GM12878 (cell line): ENCODE measurements around the gene OSBPL10. TPM values are rescaled to one million over a fixed set of nuclear protein-coding genes. Genes with fewer than 3 reads are reported as not detected.

Source experiments
- ATAC-seq: fragments of 200-7000 bp; cut with Tn5 transposase; 3 replicates; pipeline ENCODE4 v1.9.1; 2020; ENCODE audit warnings: mild to moderate bottlenecking, moderate library complexity
- BruUV-seq: library from RNA; stranded (reverse); fragments of 400-500 nt; replicated peaks from 2 replicates; lab custom pipeline; 2021; lab: Mats Ljungman, UMichigan
- CTCF ChIA-PET: fragments of 300-600 bp; sonication (Branson Sonifier 250); formaldehyde crosslinking; extraction: SDS; loops from one replicate; lab custom pipeline; 2021; ENCODE audit warnings: inconsistent platforms; lab: Yijun Ruan, JAX
- POLR2A ChIA-PET: fragments of 350-600 bp; formaldehyde crosslinking; extraction: SDS; loops from one replicate; lab custom pipeline; 2021; ENCODE audit warnings: inconsistent platforms; lab: Charles Lee
- RAD21 ChIA-PET: fragments of 300-600 bp; sonication (Branson Sonifier 250); formaldehyde crosslinking; loops from one replicate; lab custom pipeline; 2023; ENCODE audit warnings: antibody characterized with exemption; ENCODE audit not compliant: unreplicated experiment; lab: Charles Lee
- SMC1A ChIA-PET: fragments of 300-600 bp; sonication (Branson Sonifier 250); formaldehyde crosslinking; loops from one replicate; lab custom pipeline; 2023; ENCODE audit not compliant: unreplicated experiment, uncharacterized antibody; lab: Charles Lee
- DNase-seq: peaks from one replicate; pipeline ENCODE4 v3.0.0-alpha.2; 2011; ENCODE audit warnings: low read depth, low spot score
- FAIRE-seq: peaks from 3 replicates; lab custom pipeline; 2011; peaks lifted over from hg19 to GRCh38; lab: Jason Lieb, UNC
- H2AFZ ChIP-seq: 2 replicates; pipeline ENCODE4 v1.6.0; 2011; ENCODE audit warnings: low read depth, low read length, control low read depth; ENCODE audit not compliant: control insufficient read depth
- H3K27ac ChIP-seq: 2 replicates; pipeline ENCODE4 v1.5.1; 2011; ENCODE audit warnings: control low read depth; ENCODE audit not compliant: control insufficient read depth, insufficient read depth
- H3K27me3 ChIP-seq, 2 experiments: replicated peaks in 1 of 2; 2 replicates each; pipeline versions ENCODE4 v1.6.0 to v1.6.1; 2011; ENCODE audit warnings: low read length in 1 of 2; ENCODE audit not compliant: control insufficient read depth in 2 of 2, insufficient read depth in 2 of 2
- H3K36me3 ChIP-seq, 2 experiments: 2 replicates each; pipeline ENCODE4 v1.5.1; 2011; ENCODE audit warnings: low read length in 1 of 2; ENCODE audit not compliant: control insufficient read depth in 2 of 2, insufficient read depth in 2 of 2
- H3K4me1 ChIP-seq: 2 replicates; pipeline ENCODE4 v1.6.1; 2011; ENCODE audit warnings: mild to moderate bottlenecking, low read length, moderate library complexity, mixed read lengths; ENCODE audit not compliant: control insufficient read depth, insufficient read depth
- H3K4me2 ChIP-seq: 2 replicates; pipeline ENCODE4 v1.6.0; 2011; ENCODE audit warnings: control low read depth; ENCODE audit not compliant: control insufficient read depth, insufficient read depth
- H3K4me3 ChIP-seq: fragments of 200-600 bp; sonication (generic); 2 replicates; pipeline ENCODE4 v1.5.1; 2016
- H3K79me2 ChIP-seq: 2 replicates; pipeline ENCODE4 v1.6.0; 2011; ENCODE audit warnings: low read length; ENCODE audit not compliant: control insufficient read depth, insufficient read depth
- H3K9ac ChIP-seq: 2 replicates; pipeline ENCODE4 v1.8.0; 2011; ENCODE audit warnings: low read length, control low read depth, mixed read lengths; ENCODE audit not compliant: control insufficient read depth, insufficient read depth
- H3K9me3 ChIP-seq: replicated peaks from 3 replicates; pipeline ENCODE4 v1.5.1; 2011; ENCODE audit warnings: mild to moderate bottlenecking, low read length; ENCODE audit not compliant: control insufficient read depth, insufficient read depth
- H4K20me1 ChIP-seq: 2 replicates; pipeline ENCODE4 v1.6.0; 2011; ENCODE audit not compliant: control insufficient read depth, insufficient read depth
- IKZF2 ChIP-seq, 2 experiments: fragments of 450-650 bp; IDR thresholded peaks; 2 replicates each; pipeline ENCODE4 v1.6.1; 2017; ENCODE audit warnings: mild to moderate bottlenecking in 2 of 2, moderate library complexity in 2 of 2
- MYB ChIP-seq: fragments of 150-350 bp; IDR thresholded peaks from 2 replicates; pipeline ENCODE4 v1.6.1; 2014; ENCODE audit warnings: mild to moderate bottlenecking, low read depth, low read length, borderline replicate concordance
- NR2C2 ChIP-seq: IDR thresholded peaks from 2 replicates; pipeline ENCODE4 v1.6.1; 2011; ENCODE audit warnings: borderline replicate concordance, low read depth; ENCODE audit not compliant: control insufficient read depth, insufficient read length
- PML ChIP-seq: IDR thresholded peaks from 2 replicates; pipeline ENCODE4 v1.6.1; 2012; ENCODE audit warnings: low read length, inconsistent platforms
- POLR2AphosphoS2 ChIP-seq: IDR thresholded peaks from 2 replicates; pipeline ENCODE4 v1.6.1; 2011; ENCODE audit warnings: low read depth, mild to moderate bottlenecking, low read length, improper control_type of control experiment, moderate library complexity
- RAD51 ChIP-seq: fragments of 450-650 bp; IDR thresholded peaks from 2 replicates; pipeline ENCODE4 v1.6.1; 2016; ENCODE audit warnings: moderate library complexity, mild to moderate bottlenecking, inconsistent platforms
- WRNIP1 ChIP-seq: IDR thresholded peaks from 2 replicates; pipeline ENCODE4 v1.6.1; 2011; ENCODE audit warnings: low read depth, low read length, improper control_type of control experiment, borderline replicate concordance
- ZNF207 ChIP-seq: fragments of 450-650 bp; IDR thresholded peaks from 2 replicates; pipeline ENCODE4 v1.6.1; 2014; ENCODE audit warnings: antibody characterized with exemption, mild to moderate bottlenecking, borderline replicate concordance
- WGBS: methylation state at CpG from one replicate; pipeline ENCODE4 v1.1.6; 2016; ENCODE audit warnings: low lambda C conversion rate; ENCODE audit not compliant: insufficient replicate concordance, insufficient coverage; ENCODE audit errors: missing lambda C conversion rate; 5-methylcytosine and 5-hydroxymethylcytosine counted together
- in situ Hi-C: fragments of 300-500 bp; cut with MboI; formaldehyde crosslinking; loops from 9 replicates; pipeline ENCODE4 v1.14.3; 2018; ENCODE audit warnings: mixed read lengths
- intact Hi-C: fragments of 100-400 bp; cut with micrococcal nuclease; formaldehyde crosslinking; loops from one replicate; pipeline ENCODE4 v1.14.2; 2022; ENCODE audit not compliant: unreplicated experiment
- polyA plus RNA-seq, 11 experiments: library from polyadenylated mRNA; depleted of rRNA in 4 of 11; unstranded in 6 of 11; stranded (reverse) in 5 of 11; fragments of >200 nt; fragmentation: Nextera tagmentation in 4 of 11; fragmentation: Illumina TruSeq in 1 of 11; extraction: Ambion mirVana in 4 of 11; extraction: Trizol in 1 of 11; gene quantifications; 1 replicate in 1 of 11; 2 replicates in 10 of 11; pipeline versions ENCODE4 v1.2.1 to v1.2.3, GENCODE V29; 2011 to 2016; ENCODE audit warnings: inconsistent platforms in 2 of 11, missing spikeins in 2 of 11, low read depth in 1 of 11
- total RNA-seq, 4 experiments: library from RNA; depleted of rRNA in 3 of 4; stranded (reverse); fragments of >200 nt in 3 of 4; fragmentation: Illumina TruSeq in 1 of 4; extraction: Trizol in 1 of 4; gene quantifications; 2 replicates each; pipeline versions ENCODE4 v1.2.1 to v1.2.3, GENCODE V29; 2013 to 2021
- TF ChIP-seq, protein P1 (sequence below): fragments of 450-650 bp; IDR thresholded peaks from 2 replicates; pipeline ENCODE4 v1.6.1; 2017; ENCODE audit warnings: mild to moderate bottlenecking, low read depth, inconsistent platforms; ENCODE audit not compliant: poor library complexity, severe bottlenecking
- TF ChIP-seq, protein P2 (sequence below): IDR thresholded peaks from 2 replicates; pipeline ENCODE4 v1.6.1; 2012; ENCODE audit warnings: mild to moderate bottlenecking, low read depth, low read length
- TF ChIP-seq, protein P3 (sequence below): fragments of 150-350 bp; IDR thresholded peaks from 2 replicates; pipeline ENCODE4 v1.6.1; 2014; ENCODE audit warnings: mild to moderate bottlenecking, low read depth, low read length
- TF ChIP-seq, protein P4 (sequence below): IDR thresholded peaks from 2 replicates; pipeline ENCODE4 v1.6.1; 2011; ENCODE audit warnings: low read depth, low read length, improper control_type of control experiment, borderline replicate concordance

OSBPL10 gene
- total and polyA plus RNA-seq, 10 of the 15 experiments (the other 5 are each of a cell fraction or from before 2014, with no cell fraction given): 0.03 to 0.25 (median 0.09) TPM; not detected in 5

DNA sequence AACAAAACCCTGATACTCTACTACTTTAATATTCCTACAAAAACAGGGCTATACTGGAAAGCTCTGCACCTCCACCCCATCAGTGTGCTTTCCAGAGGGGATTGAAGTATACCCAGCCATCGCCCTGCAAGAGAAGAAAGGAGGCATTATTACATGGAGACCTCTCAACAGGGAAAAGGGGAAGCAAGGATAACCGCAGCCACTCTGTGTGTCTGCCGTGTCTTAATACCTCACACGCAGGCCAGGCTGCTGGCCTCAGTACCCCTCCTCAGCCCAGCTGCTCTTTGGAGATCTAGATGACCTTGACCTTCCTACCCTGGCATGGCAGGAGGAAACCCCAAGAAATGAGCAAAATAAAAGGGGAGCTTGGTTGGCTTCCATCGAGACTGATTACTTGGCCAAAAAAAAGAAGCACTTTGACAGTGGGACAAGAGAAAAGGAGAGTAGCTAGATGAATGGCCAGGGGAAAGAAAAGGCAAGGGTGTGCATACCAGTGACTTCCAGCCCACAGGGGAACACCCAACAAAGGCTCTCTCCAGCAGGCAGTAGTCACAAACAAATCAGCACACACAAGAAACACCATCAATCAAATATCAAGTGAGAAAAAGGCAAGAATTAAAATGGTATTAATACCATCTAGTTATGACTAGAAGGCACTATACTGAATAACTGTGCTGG lies 318.9 kb downstream of the OSBPL10 start (continued):
- no peak for TF ChIP-seq PML
- TF ChIP-seq, all 136 proteins: peak for 0

DNA sequence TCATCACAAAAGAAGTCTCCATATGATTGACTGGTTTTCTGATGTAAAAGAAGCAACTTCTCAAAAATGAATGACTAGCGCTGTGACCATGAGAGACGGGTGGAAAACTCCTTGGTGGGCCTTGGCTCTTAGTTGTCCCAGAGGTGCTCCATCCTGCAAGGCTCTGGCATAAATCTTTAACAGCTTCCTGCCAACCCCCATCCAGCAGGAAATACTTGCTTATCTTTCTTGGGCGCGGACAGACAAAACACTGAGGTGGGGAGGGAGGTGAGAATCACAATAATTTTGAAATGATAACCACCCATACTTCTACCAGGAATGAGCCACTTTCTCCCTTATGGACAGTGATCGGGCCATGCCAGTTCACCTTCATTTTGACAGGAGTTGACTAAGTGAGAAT lies 319.8 kb downstream of the OSBPL10 start:
- RAD21 ChIA-PET: no interaction called here
- no peaks in the 10 kb centered on the region for H3K36me3 ChIP-seq
- SMC1A ChIA-PET: interaction anchor here (2.4 kb wide), 1 partner anchor 11 kb away, joined by 7 read pairs; no protein-coding TSS in a partner anchor
- no peak for FAIRE-seq
- TF ChIP-seq ZNF207 (no peak), IKZF2 (IDR thresholded peaks at IDR 0.05) (no peak), MYB (no peak), RAD51 (no peak), POLR2AphosphoS2 (no peak), NR2C2 (no peak), WRNIP1 (no peak)
- TF ChIP-seq, protein P1, sequence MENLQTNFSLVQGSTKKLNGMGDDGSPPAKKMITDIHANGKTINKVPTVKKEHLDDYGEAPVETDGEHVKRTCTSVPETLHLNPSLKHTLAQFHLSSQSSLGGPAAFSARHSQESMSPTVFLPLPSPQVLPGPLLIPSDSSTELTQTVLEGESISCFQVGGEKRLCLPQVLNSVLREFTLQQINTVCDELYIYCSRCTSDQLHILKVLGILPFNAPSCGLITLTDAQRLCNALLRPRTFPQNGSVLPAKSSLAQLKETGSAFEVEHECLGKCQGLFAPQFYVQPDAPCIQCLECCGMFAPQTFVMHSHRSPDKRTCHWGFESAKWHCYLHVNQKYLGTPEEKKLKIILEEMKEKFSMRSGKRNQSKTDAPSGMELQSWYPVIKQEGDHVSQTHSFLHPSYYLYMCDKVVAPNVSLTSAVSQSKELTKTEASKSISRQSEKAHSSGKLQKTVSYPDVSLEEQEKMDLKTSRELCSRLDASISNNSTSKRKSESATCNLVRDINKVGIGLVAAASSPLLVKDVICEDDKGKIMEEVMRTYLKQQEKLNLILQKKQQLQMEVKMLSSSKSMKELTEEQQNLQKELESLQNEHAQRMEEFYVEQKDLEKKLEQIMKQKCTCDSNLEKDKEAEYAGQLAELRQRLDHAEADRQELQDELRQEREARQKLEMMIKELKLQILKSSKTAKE: no peak
- TF ChIP-seq, protein P2, sequence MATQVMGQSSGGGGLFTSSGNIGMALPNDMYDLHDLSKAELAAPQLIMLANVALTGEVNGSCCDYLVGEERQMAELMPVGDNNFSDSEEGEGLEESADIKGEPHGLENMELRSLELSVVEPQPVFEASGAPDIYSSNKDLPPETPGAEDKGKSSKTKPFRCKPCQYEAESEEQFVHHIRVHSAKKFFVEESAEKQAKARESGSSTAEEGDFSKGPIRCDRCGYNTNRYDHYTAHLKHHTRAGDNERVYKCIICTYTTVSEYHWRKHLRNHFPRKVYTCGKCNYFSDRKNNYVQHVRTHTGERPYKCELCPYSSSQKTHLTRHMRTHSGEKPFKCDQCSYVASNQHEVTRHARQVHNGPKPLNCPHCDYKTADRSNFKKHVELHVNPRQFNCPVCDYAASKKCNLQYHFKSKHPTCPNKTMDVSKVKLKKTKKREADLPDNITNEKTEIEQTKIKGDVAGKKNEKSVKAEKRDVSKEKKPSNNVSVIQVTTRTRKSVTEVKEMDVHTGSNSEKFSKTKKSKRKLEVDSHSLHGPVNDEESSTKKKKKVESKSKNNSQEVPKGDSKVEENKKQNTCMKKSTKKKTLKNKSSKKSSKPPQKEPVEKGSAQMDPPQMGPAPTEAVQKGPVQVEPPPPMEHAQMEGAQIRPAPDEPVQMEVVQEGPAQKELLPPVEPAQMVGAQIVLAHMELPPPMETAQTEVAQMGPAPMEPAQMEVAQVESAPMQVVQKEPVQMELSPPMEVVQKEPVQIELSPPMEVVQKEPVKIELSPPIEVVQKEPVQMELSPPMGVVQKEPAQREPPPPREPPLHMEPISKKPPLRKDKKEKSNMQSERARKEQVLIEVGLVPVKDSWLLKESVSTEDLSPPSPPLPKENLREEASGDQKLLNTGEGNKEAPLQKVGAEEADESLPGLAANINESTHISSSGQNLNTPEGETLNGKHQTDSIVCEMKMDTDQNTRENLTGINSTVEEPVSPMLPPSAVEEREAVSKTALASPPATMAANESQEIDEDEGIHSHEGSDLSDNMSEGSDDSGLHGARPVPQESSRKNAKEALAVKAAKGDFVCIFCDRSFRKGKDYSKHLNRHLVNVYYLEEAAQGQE: no peak
- TF ChIP-seq, protein P3, sequence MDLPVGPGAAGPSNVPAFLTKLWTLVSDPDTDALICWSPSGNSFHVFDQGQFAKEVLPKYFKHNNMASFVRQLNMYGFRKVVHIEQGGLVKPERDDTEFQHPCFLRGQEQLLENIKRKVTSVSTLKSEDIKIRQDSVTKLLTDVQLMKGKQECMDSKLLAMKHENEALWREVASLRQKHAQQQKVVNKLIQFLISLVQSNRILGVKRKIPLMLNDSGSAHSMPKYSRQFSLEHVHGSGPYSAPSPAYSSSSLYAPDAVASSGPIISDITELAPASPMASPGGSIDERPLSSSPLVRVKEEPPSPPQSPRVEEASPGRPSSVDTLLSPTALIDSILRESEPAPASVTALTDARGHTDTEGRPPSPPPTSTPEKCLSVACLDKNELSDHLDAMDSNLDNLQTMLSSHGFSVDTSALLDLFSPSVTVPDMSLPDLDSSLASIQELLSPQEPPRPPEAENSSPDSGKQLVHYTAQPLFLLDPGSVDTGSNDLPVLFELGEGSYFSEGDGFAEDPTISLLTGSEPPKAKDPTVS: no peak
- TF ChIP-seq, protein P4, sequence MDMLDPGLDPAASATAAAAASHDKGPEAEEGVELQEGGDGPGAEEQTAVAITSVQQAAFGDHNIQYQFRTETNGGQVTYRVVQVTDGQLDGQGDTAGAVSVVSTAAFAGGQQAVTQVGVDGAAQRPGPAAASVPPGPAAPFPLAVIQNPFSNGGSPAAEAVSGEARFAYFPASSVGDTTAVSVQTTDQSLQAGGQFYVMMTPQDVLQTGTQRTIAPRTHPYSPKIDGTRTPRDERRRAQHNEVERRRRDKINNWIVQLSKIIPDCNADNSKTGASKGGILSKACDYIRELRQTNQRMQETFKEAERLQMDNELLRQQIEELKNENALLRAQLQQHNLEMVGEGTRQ: no peak
- DNase-seq: no peak
- no peaks in the 10 kb centered on the region for H3K79me2 ChIP-seq
- POLR2A ChIA-PET: no interaction called here
- no peak overlapping the region for H3K27ac ChIP-seq
- no peaks in the 10 kb centered on the region for H4K20me1 ChIP-seq
- no peaks in the 10 kb centered on the region for H3K4me1 ChIP-seq
- no peak overlapping the region for H3K4me3 ChIP-seq
- no peaks in the 10 kb centered on the region; the same call in 2 of the 3 replicates for H3K9me3 ChIP-seq
- BruUV-seq: no TSS peak
- no peak overlapping the region for H3K4me2 ChIP-seq
- in situ Hi-C loops (no loop called here), intact Hi-C loops (no loop called here)
- no peak for ATAC-seq
- 87% methylated on average over 5 of the region's 5 CpGs for WGBS
- H3K9ac ChIP-seq: no peak overlapping the region
- CTCF ChIA-PET: no interaction called here
- no peaks in the 10 kb centered on the region for H3K27me3 ChIP-seq
- no peak overlapping the region for H2AFZ ChIP-seq
